BE2C (cell line): ENCODE measurements around the gene ZSCAN4.

ENCODE experiments used
- DNase-seq: peaks from one replicate; pipeline ENCODE4 v3.0.0-alpha.2; 2020
- H3K27me3 ChIP-seq: fragments of 250-450 bp; sonication (Bioruptor Pico); 2 replicates; pipeline ENCODE4 v1.5.1; 2020; ENCODE audit warnings: mild to moderate bottlenecking
- H3K36me3 ChIP-seq: fragments of 250-450 bp; sonication (Bioruptor Pico); 2 replicates; pipeline ENCODE4 v1.5.1; 2020; ENCODE audit warnings: mild to moderate bottlenecking
- H3K4me1 ChIP-seq: fragments of 250-450 bp; sonication (Bioruptor Pico); 2 replicates; pipeline ENCODE4 v1.5.1; 2020
- H3K4me3 ChIP-seq: 2 replicates; pipeline ENCODE4 v1.5.1; 2011; ENCODE audit warnings: low read depth, low read length
- H3K9me3 ChIP-seq: fragments of 250-450 bp; sonication (Bioruptor Pico); 2 replicates; pipeline ENCODE4 v1.5.1; 2020
- TF ChIP-seq, protein P1 (sequence below): IDR thresholded peaks from 2 replicates; pipeline ENCODE4 v1.5.1; 2012; ENCODE audit warnings: mild to moderate bottlenecking, low read depth, low read length

The ZSCAN4 gene

DNA sequence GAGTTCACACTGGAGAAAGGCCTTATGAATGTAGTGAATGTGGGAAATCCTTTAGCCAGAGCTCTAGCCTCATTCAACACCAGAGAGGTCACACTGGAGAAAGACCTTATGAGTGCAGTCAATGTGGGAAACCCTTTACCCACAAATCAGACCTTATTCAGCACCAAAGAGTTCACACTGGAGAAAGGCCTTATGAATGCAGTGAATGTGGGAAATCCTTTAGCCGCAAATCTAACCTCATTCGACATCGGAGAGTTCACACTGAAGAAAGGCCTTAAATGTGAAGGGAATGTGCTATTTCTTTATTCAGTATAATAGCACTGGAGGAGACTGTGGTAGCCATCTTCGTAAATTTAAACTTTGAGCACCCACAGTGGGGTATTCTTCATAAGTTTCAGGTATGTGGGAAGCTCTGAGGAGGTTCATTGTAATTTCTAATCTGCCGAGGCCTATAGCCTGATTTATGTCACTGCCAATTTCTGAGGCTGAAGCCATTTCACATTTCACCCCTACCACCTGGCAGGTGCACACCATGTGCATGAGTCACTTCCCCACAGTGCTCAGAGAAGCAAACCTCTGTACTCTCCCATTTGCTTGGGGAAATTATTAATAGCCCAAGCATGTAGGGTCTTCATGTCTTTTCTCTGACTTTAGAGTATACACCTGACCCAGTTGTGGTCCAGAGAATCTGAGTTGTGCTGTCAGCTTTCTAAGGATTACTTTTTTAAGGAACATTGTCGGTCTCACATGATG, 19.5 kb downstream of the ZSCAN4 start:
- no peaks in the 10 kb centered on the region for H3K27me3 ChIP-seq
- no peak overlapping the region for H3K4me3 ChIP-seq
- peaks cover 76% of the 10 kb centered on the region for H3K36me3 ChIP-seq
- TF ChIP-seq, protein P1, sequence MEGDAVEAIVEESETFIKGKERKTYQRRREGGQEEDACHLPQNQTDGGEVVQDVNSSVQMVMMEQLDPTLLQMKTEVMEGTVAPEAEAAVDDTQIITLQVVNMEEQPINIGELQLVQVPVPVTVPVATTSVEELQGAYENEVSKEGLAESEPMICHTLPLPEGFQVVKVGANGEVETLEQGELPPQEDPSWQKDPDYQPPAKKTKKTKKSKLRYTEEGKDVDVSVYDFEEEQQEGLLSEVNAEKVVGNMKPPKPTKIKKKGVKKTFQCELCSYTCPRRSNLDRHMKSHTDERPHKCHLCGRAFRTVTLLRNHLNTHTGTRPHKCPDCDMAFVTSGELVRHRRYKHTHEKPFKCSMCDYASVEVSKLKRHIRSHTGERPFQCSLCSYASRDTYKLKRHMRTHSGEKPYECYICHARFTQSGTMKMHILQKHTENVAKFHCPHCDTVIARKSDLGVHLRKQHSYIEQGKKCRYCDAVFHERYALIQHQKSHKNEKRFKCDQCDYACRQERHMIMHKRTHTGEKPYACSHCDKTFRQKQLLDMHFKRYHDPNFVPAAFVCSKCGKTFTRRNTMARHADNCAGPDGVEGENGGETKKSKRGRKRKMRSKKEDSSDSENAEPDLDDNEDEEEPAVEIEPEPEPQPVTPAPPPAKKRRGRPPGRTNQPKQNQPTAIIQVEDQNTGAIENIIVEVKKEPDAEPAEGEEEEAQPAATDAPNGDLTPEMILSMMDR = no peak
- peaks cover 28% of the 10 kb centered on the region for H3K9me3 ChIP-seq
- DNase-seq = no peak
- H3K4me1 ChIP-seq = no peaks in the 10 kb centered on the region

DNA sequence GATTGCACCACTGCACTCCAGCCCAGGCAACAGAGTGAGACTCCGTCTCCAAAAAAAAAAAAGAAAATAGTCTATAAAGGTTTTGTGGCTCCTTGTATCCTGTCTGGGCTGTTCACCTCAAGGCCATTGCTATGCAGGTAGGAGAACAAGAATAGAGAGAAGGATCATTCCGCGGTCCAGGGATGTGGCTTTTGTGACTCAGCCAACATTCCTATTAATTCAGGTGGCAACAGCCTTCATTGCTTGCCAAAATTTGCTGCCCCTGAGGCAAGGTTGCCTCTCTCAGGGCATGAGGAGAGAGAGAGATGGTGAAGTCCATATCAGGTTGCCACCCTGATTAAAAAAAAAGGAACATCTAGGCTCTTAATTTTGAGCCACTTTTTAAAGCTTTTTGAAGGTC, 21.0 kb downstream of the ZSCAN4 start:
- H3K4me1 ChIP-seq = no peaks in the 10 kb centered on the region
- DNase-seq = no peak
- no peaks in the 10 kb centered on the region for H3K27me3 ChIP-seq
- peaks cover 22% of the 10 kb centered on the region for H3K9me3 ChIP-seq
- H3K36me3 ChIP-seq = peaks cover 64% of the 10 kb centered on the region
- no peak overlapping the region for H3K4me3 ChIP-seq
- TF ChIP-seq, protein P1 = no peak

DNA sequence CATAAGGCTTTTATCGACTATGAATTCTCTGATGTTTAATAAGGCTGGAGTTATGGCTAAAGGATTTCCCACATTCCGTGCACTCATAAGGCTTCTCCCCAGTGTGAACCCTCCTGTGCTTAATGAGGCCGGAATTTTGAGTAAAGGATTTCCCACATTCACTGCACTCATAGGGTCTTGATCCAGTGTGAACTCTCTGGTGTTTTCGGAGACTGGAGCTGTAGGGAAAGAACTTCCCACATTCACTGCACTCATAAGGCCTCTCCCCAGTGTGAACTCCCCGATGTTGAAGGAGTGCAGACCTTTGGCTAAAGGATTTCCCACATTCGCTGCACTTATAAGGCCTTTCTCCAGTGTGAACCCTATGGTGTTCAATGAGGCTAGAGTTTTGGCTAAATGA, 32.9 kb downstream of the ZSCAN4 start:
- no peaks in the 10 kb centered on the region for H3K36me3 ChIP-seq
- H3K4me1 ChIP-seq = no peaks in the 10 kb centered on the region
- TF ChIP-seq, protein P1 = no peak
- DNase-seq = no peak
- H3K27me3 ChIP-seq = no peaks in the 10 kb centered on the region
- H3K4me3 ChIP-seq = no peak overlapping the region
- H3K9me3 ChIP-seq = peaks cover 3% of the 10 kb centered on the region; the same call in 1 of the 2 replicates

DNA sequence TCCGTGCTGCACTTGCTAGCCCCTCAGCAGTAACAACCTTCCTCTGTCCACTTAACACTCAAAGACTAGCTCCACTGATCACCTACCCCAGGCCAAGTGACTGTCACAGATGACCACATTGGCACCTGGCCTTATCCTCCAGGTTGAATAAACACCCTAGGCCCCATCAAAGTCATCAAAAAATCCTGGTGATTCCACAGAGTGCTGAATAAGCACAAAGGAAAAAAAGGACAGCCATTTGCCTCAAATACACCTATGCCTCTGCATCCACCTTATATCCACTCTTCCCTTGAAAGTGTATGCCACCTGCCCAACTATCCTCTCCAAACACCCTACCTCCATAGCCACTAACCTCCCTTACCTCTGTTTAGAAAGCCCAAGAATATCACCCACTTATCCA, 37.6 kb downstream of the ZSCAN4 start:
- TF ChIP-seq, protein P1 = no peak
- H3K4me1 ChIP-seq = no peaks in the 10 kb centered on the region
- H3K36me3 ChIP-seq = no peaks in the 10 kb centered on the region
- no peak for DNase-seq
- no peaks in the 10 kb centered on the region for H3K27me3 ChIP-seq
- H3K9me3 ChIP-seq = no peaks in the 10 kb centered on the region
- no peak overlapping the region for H3K4me3 ChIP-seq

DNA sequence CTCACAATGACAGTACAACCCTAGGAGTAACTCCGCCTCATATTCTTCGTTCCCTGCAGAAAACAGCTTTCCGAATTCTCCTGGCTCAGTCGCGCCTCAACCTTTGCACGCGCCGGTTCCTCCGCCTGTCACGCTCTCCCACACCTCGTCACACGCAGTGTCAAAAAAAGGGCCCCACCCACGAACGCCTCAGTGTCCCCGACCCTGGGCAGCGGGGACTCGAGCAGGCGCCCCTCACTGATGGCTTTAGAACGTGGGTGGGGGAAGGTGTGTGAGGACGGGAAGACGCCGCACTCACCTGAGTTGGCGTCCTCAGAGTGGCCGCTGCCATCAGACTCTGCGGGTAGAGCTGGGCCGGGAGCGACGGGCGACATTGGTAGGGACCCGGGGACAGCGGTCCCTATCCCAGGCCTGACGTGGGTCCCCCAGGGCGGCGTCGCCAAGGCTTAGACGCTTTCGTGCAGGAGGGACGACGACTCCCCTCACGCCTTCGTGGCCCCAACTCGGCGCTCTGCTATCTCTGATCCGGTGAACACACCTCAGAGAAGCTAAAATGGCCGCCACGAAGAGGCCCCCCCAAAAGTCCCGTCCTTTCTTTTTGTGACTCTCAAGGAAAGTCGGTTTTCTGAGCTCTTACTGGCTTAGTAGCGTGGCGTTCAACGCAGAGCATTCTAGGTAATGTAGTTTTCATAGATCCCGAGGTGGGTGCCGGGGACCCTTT, 40.1 kb downstream of the ZSCAN4 start, which contains the start of gene ZNF154:
TSS of gene ZNF154 (minus strand) at position 564 of the 721 bp plus-strand sequence. CDS start at position 331, 233 bp downstream.
- TF ChIP-seq, protein P1 = no peak
- DNase-seq = no peak
- Histone ChIP-seq H3K27me3 (no peaks in the 10 kb centered on the region), H3K4me3 (no peak within 1 kb of the TSS), H3K9me3 (no peaks in the 10 kb centered on the region), H3K4me1 (no peaks in the 10 kb centered on the region), H3K36me3 (peaks cover 4% of the 10 kb centered on the region; the same call in 1 of the 2 replicates)

DNA sequence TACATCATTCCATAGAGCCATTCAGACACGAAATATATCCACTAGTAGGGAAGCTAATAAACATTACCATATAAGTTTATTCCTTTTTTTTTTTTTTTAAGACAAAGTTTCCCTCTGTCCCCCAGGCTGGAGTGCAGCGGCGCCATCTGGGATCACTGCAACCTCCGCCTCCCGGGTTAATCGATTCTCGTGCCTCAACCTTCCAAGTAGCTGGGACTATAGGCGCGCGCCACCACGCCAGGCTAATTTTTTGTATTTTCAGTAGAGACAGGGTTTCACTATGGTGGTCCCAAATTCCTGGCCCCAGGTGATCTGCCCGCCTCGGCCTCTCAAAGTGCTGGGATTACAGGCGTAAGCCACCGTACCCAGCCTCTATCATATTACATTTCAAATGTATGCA, 40.9 kb downstream of the ZSCAN4 start:
- Histone ChIP-seq H3K9me3 (no peaks in the 10 kb centered on the region), H3K27me3 (no peaks in the 10 kb centered on the region), H3K4me3 (no peak overlapping the region), H3K36me3 (peaks cover 7% of the 10 kb centered on the region; the same call in 1 of the 2 replicates), H3K4me1 (no peaks in the 10 kb centered on the region)
- no peak for DNase-seq
- TF ChIP-seq, protein P1 = no peak
